ENCODE measurements around the gene CFAP70.
"Not testable (repeated sequence)": the region's sequence is repeated elsewhere in the genome, so short reads cannot be mapped to it uniquely, and the experiment has no call there.

Gene CFAP70

GRCh38 chr10:73262880-73263555 is 95.6 kb downstream of the CFAP70 start:
- TF ChIP-seq CTCF (IDR thresholded peaks at IDR 0.05; ENCODE audit: low read depth, low read length) = no peak
- H3K4me3 ChIP-seq (replicated peaks in 1 of 2; ENCODE audit: low read depth in 2 of 2, low read length in 2 of 2) = no peak overlapping the region
- DNase-seq (ENCODE audit: low read depth in 2 of 2) = no peak

- no peak for TF ChIP-seq CTCF (IDR thresholded peaks at IDR 0.05; ENCODE audit: low read depth, low read length)
- peak; percentile 73 to 88 for DNase-seq (ENCODE audit: low read depth in 2 of 2)
- H3K4me3 ChIP-seq (replicated peaks in 1 of 2; ENCODE audit: low read depth in 2 of 2, low read length in 2 of 2) = no peak overlapping the region
Measured at GRCh38 chr10:73262105-73262730, 96.4 kb downstream of the CFAP70 start.

GRCh38 chr10:73261362-73261995 is 97.2 kb downstream of the CFAP70 start:
- DNase-seq (ENCODE audit: low read depth in 2 of 2) = no peak
- no peak overlapping the region for H3K4me3 ChIP-seq (replicated peaks in 1 of 2; ENCODE audit: low read depth in 2 of 2, low read length in 2 of 2)
- no peak for TF ChIP-seq CTCF (IDR thresholded peaks at IDR 0.05; ENCODE audit: low read depth, low read length)

- H3K4me3 ChIP-seq (replicated peaks in 1 of 2; ENCODE audit: low read depth in 2 of 2, low read length in 2 of 2); DNase-seq (ENCODE audit: low read depth in 2 of 2): not testable (repeated sequence)
Measured at GRCh38 chr10:73258612-73259011, 100.1 kb downstream of the CFAP70 start.

- no peak for DNase-seq (ENCODE audit: low read depth in 2 of 2)
- no peak for TF ChIP-seq CTCF (IDR thresholded peaks at IDR 0.05; ENCODE audit: low read depth, low read length)
- peak overlapping the region; percentile 76 to 84 for H3K4me3 ChIP-seq (replicated peaks in 1 of 2; ENCODE audit: low read depth in 2 of 2, low read length in 2 of 2)
Measured at GRCh38 chr10:73253225-73253555, 105.5 kb downstream of the CFAP70 start.

- no peak for TF ChIP-seq CTCF (IDR thresholded peaks at IDR 0.05; ENCODE audit: low read depth, low read length)
- peak within 1 kb of the TSS; percentile 76 to 84 for H3K4me3 ChIP-seq (replicated peaks in 1 of 2; ENCODE audit: low read depth in 2 of 2, low read length in 2 of 2)
- peak; percentile 98 for DNase-seq (ENCODE audit: low read depth in 2 of 2)
Measured at GRCh38 chr10:73252445-73253224, 106.0 kb downstream of the CFAP70 start, which contains the start of gene MRPS16. TSS of gene MRPS16 (minus strand) at chr10:73252644. CDS start at chr10:73252482, 162 bp downstream.
